K562 (cell line): Measurements from ENCODE around the gene DNAJC12. TPM values are rescaled to one million over a fixed set of nuclear protein-coding genes. Genes with fewer than 3 reads are reported as not detected.
A peak's percentile ranks its signal among the peaks of the same experiment; 100 is the strongest.
"Not testable (repeated sequence)": the region's sequence is repeated elsewhere in the genome, so short reads cannot be mapped to it uniquely, and the experiment has no call there.

Experiments
- ATAC-seq: fragments of 200-7000 bp; cut with Tn5 transposase; 3 replicates; pipeline ENCODE4 v1.9.1; 2020; ENCODE audit warnings: moderate library complexity
- BruUV-seq: library from RNA; stranded (reverse); fragments of 400-500 nt; replicated peaks from 2 replicates; lab custom pipeline; 2021; lab: Mats Ljungman, UMichigan
- CTCF ChIA-PET: fragments of 300-600 bp; formaldehyde crosslinking; extraction: SDS; loops from one replicate; lab custom pipeline; 2021; ENCODE audit warnings: low intra/inter-chr PET ratio; lab: Yijun Ruan, JAX
- POLR2A ChIA-PET: fragments of 300-600, 350-650 bp; sonication (Branson Sonifier 250); formaldehyde crosslinking; extraction: SDS; loops from one replicate; lab custom pipeline; 2021; ENCODE audit warnings: antibody characterized with exemption, inconsistent platforms; lab: Yijun Ruan, JAX
- DNase-seq, 4 experiments: peaks; one replicate each; pipeline versions ENCODE4 v3.0.0 to v3.0.0-alpha.2; 2011 to 2018; ENCODE audit warnings: low spot score in 3 of 4, mixed read lengths in 3 of 4; ENCODE audit errors: extremely low read depth in 1 of 4
- FAIRE-seq: peaks from 2 replicates; lab custom pipeline; 2011; peaks lifted over from hg19 to GRCh38; lab: Jason Lieb, UNC
- H2AFZ ChIP-seq: 2 replicates; pipeline ENCODE4 v1.6.0; 2011; ENCODE audit warnings: low read depth, low read length, control low read depth, inconsistent platforms
- H3K27ac ChIP-seq: fragments of 200-600 bp; 3 replicates; pipeline ENCODE4 v1.8.0; 2011; ENCODE audit warnings: low read depth, mild to moderate bottlenecking, control low read depth, inconsistent platforms, low read length, moderate library complexity, mixed read lengths; ENCODE audit errors: extremely low read depth
- H3K27me3 ChIP-seq, 2 experiments: fragments of 300-600 bp in 1 of 2; 2 replicates in 1 of 2; 3 replicates in 1 of 2; pipeline versions ENCODE4 v1.6.0 to v1.8.0; 2011; ENCODE audit warnings: inconsistent platforms in 2 of 2, low read length in 2 of 2, mild to moderate bottlenecking in 1 of 2, mixed read lengths in 1 of 2, moderate library complexity in 1 of 2; ENCODE audit not compliant: control insufficient read depth in 2 of 2, insufficient read depth in 2 of 2
- H3K36me3 ChIP-seq: fragments of 300-600 bp; 3 replicates; pipeline ENCODE4 v1.8.0; 2011; ENCODE audit warnings: mild to moderate bottlenecking, low read length, inconsistent platforms; ENCODE audit not compliant: control insufficient read depth, insufficient read depth
- H3K4me1 ChIP-seq, 2 experiments: fragments of 200-600 bp in 1 of 2; replicated peaks in 1 of 2; 2 replicates in 1 of 2; 3 replicates in 1 of 2; pipeline versions ENCODE4 v1.5.1 to v1.8.0; 2011; ENCODE audit warnings: inconsistent platforms in 2 of 2, low read length in 2 of 2, mild to moderate bottlenecking in 1 of 2, mixed read lengths in 1 of 2, moderate library complexity in 1 of 2; ENCODE audit not compliant: control insufficient read depth in 2 of 2, insufficient read depth in 2 of 2
- H3K4me2 ChIP-seq: 2 replicates; pipeline ENCODE4 v1.6.1; 2011; ENCODE audit warnings: low read length, control low read depth, inconsistent platforms, mixed read lengths; ENCODE audit not compliant: insufficient read depth
- H3K4me3 ChIP-seq: fragments of 200-600 bp; sonication (generic), shearing (Covaris generic); 2 replicates; pipeline ENCODE4 v1.5.1; 2016; ENCODE audit warnings: control low read depth, inconsistent platforms
- H3K79me2 ChIP-seq: fragments of 200-600 bp; 3 replicates; pipeline ENCODE4 v1.8.0; 2011; ENCODE audit warnings: low read length, inconsistent platforms; ENCODE audit not compliant: control insufficient read depth, insufficient read depth
- H3K9ac ChIP-seq, 2 experiments: 2 replicates each; pipeline versions ENCODE4 v1.6.0 to v1.6.1; 2011; ENCODE audit warnings: low read depth in 2 of 2, low read length in 2 of 2, control low read depth in 1 of 2, inconsistent platforms in 1 of 2, mild to moderate bottlenecking in 1 of 2, mixed read lengths in 1 of 2; ENCODE audit not compliant: insufficient read depth in 1 of 2
- H3K9me1 ChIP-seq: one replicate; pipeline ENCODE4 v1.6.0; 2011; ENCODE audit warnings: inconsistent platforms, mild to moderate bottlenecking, low read length, moderate library complexity; ENCODE audit not compliant: control insufficient read depth, insufficient read depth
- H3K9me3 ChIP-seq: replicated peaks from 2 replicates; pipeline ENCODE4 v1.5.1; 2011; ENCODE audit warnings: low read depth, low read length, inconsistent platforms; ENCODE audit not compliant: control insufficient read depth, insufficient read depth
- H4K20me1 ChIP-seq: replicated peaks from 2 replicates; pipeline ENCODE4 v1.6.1; 2011; ENCODE audit warnings: low read length, inconsistent platforms, mixed read lengths; ENCODE audit not compliant: control insufficient read depth, insufficient read depth
- BMI1 ChIP-seq: fragments of 150-350 bp; IDR thresholded peaks from 2 replicates; pipeline ENCODE4 v1.6.1; 2014; ENCODE audit warnings: low read length
- NR4A1 ChIP-seq, 2 experiments: fragments of 250-450 bp in 1 of 2; fragments of 450-650 bp in 1 of 2; sonication (Bioruptor Pico) in 1 of 2; IDR thresholded peaks; 2 replicates each; pipeline versions ENCODE4 v1.4.0 to v1.6.1; 2016 to 2020; ENCODE audit warnings: mild to moderate bottlenecking in 2 of 2, missing compliant biosample characterization in 1 of 2, missing genetic modification characterization in 1 of 2, moderate library complexity in 1 of 2
- POU5F1 ChIP-seq: fragments of 150-350 bp; IDR thresholded peaks from 2 replicates; pipeline ENCODE4 v1.6.1; 2014; ENCODE audit warnings: borderline replicate concordance, low read length, low read depth, mild to moderate bottlenecking; ENCODE audit not compliant: partially characterized antibody
- ZNF175 ChIP-seq: fragments of 200-800 bp; sonication (Bioruptor generic); IDR thresholded peaks from 2 replicates; pipeline ENCODE4 v1.6.1; 2016; ENCODE audit warnings: low read depth, mild to moderate bottlenecking, missing genetic modification characterization, missing compliant biosample characterization
- ZNF263 ChIP-seq: sonication (generic); formaldehyde crosslinking; IDR thresholded peaks from 2 replicates; pipeline ENCODE4 v1.8.0; 2022; ENCODE audit warnings: mild to moderate bottlenecking, missing genetic modification reagents, borderline replicate concordance
- WGBS: fragments of 100-300 bp; shearing (Covaris generic); methylation state at CpG from one replicate; pipeline ENCODE4 v1.1.6; 2016; ENCODE audit warnings: low coverage, mixed read lengths; ENCODE audit not compliant: insufficient coverage; ENCODE audit errors: missing lambda C conversion rate; 5-methylcytosine and 5-hydroxymethylcytosine counted together
- in situ Hi-C: fragments of 300-500 bp; cut with MboI; formaldehyde crosslinking; loops from 4 replicates; pipeline ENCODE4 v1.15.0; 2018; ENCODE audit warnings: inconsistent platforms, mixed read lengths
- intact Hi-C: fragments of 100-400 bp; cut with micrococcal nuclease; formaldehyde crosslinking; loops from 2 replicates; pipeline ENCODE4 v1.14.2; 2022
- polyA plus RNA-seq, 8 experiments: library from polyadenylated mRNA; depleted of rRNA in 4 of 8; stranded (reverse) in 5 of 8; unstranded in 3 of 8; fragments of >200 nt; fragmentation: Nextera tagmentation in 2 of 8; fragmentation: Illumina TruSeq in 1 of 8; extraction: Ambion mirVana in 2 of 8; extraction: Trizol in 1 of 8; gene quantifications; 2 replicates each; pipeline versions ENCODE4 v1.2.1 to v1.2.3, GENCODE V29; 2011 to 2014; ENCODE audit warnings: inconsistent platforms in 1 of 8, missing spikeins in 1 of 8
- total RNA-seq, 7 experiments: library from RNA; depleted of rRNA in 6 of 7; stranded (reverse); fragments of >200 nt in 6 of 7; fragmentation: Illumina TruSeq in 2 of 7; extraction: Trizol in 2 of 7; gene quantifications; 2 replicates each; pipeline versions ENCODE4 v1.2.1 to v1.2.3, GENCODE V29; 2011 to 2021; ENCODE audit warnings: low replicate concordance in 1 of 7
- TF ChIP-seq, protein P1 (sequence below), 2 experiments: fragments of 450-650 bp; IDR thresholded peaks; 2 replicates each; pipeline ENCODE4 v1.6.1; 2016

DNAJC12 gene
- total and polyA plus RNA-seq, 9 of the 15 experiments (the other 6 are each of a cell fraction or from before 2014, with no cell fraction given) = 7.4 to 95.9 (median 68.5) TPM

DNA sequence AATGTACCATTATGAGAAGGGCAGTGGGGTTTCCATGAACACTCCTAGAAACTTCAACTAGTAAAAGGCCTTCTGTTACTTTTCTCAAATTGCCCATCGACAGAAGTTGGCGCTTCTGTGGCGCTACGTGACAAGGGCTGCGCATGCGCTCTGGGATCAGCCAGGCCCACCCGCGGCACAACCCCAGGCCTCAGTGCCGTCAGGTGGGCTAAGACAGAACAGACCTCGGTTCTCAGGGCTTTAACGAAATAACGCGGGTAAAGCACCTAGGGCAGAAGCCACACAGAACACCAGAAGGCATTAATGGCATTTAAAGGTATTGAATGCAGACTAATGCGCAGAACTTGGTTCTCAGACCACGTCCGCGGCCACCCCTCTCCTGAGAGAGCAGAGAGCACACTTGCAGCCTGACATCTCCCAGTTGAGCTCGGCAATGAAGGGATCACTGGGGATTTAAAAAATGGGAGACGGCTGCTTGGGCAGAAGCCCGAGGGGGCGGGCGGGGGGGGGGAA lies 74.4 kb downstream of the DNAJC12 start (continued):
- TF ChIP-seq NR4A1 (CRISPR knock-in tag; IDR thresholded peaks at IDR 0.05) (no peak), NR4A1 (tag; IDR thresholded peaks at IDR 0.05) (peak; percentile 68), ZNF175 (CRISPR knock-in tag) (0 out of 2 replicates have a peak, but pooled peaks have one; percentile 37), ZNF263 (no peak), POU5F1 (no peak), BMI1 (no peak)
- TF ChIP-seq, protein P1, sequence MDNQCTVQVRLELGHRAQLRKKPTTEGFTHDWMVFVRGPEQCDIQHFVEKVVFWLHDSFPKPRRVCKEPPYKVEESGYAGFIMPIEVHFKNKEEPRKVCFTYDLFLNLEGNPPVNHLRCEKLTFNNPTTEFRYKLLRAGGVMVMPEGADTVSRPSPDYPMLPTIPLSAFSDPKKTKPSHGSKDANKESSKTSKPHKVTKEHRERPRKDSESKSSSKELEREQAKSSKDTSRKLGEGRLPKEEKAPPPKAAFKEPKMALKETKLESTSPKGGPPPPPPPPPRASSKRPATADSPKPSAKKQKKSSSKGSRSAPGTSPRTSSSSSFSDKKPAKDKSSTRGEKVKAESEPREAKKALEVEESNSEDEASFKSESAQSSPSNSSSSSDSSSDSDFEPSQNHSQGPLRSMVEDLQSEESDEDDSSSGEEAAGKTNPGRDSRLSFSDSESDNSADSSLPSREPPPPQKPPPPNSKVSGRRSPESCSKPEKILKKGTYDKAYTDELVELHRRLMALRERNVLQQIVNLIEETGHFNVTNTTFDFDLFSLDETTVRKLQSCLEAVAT (IDR thresholded peaks at IDR 0.05) = peak in 1 of 2 experiments; percentile 65; a peak in 1 of 4 replicates

GRCh38 chr10:67762567-67762966 lies 75.4 kb downstream of the DNAJC12 start:
- H3K4me1 ChIP-seq, H2AFZ ChIP-seq, H3K4me3 ChIP-seq, in situ Hi-C loops, H3K79me2 ChIP-seq, H3K9me3 ChIP-seq, H3K9me1 ChIP-seq, POLR2A ChIA-PET, H3K9ac ChIP-seq, H3K4me2 ChIP-seq, intact Hi-C loops, H3K27ac ChIP-seq, ATAC-seq, H4K20me1 ChIP-seq, FAIRE-seq, DNase-seq, CTCF ChIA-PET, H3K27me3 ChIP-seq, BruUV-seq, H3K36me3 ChIP-seq: not testable (repeated sequence)
- WGBS = 45% methylated on average over 9 of the region's 9 CpGs
